Fibroblast of villous mesenchyme (primary cell): ENCODE measurements around the gene S100A2. TPM values are rescaled to one million over a fixed set of nuclear protein-coding genes. Genes with fewer than 3 reads are reported as not detected.

Source experiments
- DNase-seq: peaks from one replicate; pipeline ENCODE4 v3.0.0-alpha.2; 2010; ENCODE audit warnings: low read depth
- H3K4me3 ChIP-seq: 2 replicates; pipeline ENCODE4 v1.5.1; 2011; ENCODE audit warnings: low read depth, mild to moderate bottlenecking, low read length
- total RNA-seq: library from RNA; depleted of rRNA; stranded (reverse); fragments of >200 nt; gene quantifications from 2 replicates; pipeline ENCODE4 v1.2.3, GENCODE V29; 2012
- TF ChIP-seq, protein P1 (sequence below): IDR thresholded peaks from 2 replicates; pipeline ENCODE4 v1.5.1; 2012; ENCODE audit warnings: low read depth, mild to moderate bottlenecking, low read length; ENCODE audit not compliant: insufficient read depth

Gene S100A2
- total RNA-seq, 1 donor = 2.2 TPM

DNA sequence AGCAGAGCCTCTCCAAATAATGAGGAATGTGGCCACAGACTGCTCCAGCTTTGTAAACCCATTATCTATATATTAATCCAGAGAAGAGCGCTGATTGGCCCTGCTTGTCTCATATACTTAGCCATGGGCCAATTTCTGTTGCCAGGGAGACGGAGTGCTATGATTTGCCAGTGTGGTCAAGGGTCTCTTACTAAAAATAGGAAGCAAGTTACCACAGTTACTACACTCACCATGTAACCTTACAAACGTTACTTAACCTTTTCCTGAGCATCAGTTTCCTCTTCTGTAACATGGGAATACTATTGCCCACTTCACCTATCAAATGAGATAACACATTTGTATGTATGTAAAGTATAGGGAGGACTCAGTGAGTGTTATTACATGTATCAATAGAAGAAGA lies 7.7 kb upstream of the S100A2 start:
- TF ChIP-seq, protein P1, sequence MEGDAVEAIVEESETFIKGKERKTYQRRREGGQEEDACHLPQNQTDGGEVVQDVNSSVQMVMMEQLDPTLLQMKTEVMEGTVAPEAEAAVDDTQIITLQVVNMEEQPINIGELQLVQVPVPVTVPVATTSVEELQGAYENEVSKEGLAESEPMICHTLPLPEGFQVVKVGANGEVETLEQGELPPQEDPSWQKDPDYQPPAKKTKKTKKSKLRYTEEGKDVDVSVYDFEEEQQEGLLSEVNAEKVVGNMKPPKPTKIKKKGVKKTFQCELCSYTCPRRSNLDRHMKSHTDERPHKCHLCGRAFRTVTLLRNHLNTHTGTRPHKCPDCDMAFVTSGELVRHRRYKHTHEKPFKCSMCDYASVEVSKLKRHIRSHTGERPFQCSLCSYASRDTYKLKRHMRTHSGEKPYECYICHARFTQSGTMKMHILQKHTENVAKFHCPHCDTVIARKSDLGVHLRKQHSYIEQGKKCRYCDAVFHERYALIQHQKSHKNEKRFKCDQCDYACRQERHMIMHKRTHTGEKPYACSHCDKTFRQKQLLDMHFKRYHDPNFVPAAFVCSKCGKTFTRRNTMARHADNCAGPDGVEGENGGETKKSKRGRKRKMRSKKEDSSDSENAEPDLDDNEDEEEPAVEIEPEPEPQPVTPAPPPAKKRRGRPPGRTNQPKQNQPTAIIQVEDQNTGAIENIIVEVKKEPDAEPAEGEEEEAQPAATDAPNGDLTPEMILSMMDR = no peak
- H3K4me3 ChIP-seq = no peak overlapping the region
- no peak for DNase-seq

DNA sequence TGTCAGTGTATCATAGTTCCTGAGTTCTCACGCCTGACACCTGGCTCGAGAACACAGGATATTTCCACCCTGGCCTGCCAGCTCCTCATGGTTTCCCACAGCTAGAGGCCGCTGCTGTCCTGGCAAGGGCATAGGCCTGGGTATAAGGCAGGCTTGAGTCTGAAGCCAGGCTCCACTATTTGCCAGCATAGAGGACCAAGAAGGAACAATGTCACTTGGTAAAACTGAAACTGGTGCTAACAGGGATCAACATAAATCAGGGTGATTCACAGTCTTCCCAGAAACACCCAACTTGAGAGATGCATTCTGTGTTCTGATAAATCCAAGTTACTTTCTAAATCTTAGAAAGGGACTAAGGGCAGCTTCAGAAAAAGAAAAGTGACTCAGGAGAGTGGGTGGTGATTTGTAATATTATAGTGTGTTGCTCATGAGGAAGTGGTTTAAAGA lies 6.9 kb upstream of the S100A2 start:
- TF ChIP-seq, protein P1 = peak; percentile 91
- peak; percentile 83 for DNase-seq
- H3K4me3 ChIP-seq = no peak overlapping the region

DNA sequence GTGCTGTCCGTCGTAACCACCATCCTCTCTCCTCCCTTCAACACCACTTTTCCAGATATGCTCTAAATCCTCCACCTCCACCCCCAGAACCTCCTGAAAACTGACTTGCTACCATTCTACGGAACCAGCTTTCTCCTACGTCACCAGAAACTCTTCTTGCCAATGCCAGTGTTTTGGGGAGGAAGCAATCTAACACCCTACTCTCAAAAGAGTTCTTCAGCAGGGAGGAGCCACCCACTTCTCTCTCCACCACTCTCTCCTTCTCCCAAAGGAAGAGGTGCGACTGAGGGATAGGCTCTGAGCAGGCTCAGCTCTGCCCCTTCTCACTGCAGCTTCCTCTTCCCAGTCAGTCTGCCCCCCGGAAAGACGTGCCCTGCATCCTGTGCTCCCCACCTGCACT lies 6.1 kb upstream of the S100A2 start:
- TF ChIP-seq, protein P1 = no peak
- H3K4me3 ChIP-seq = no peak overlapping the region
- no peak for DNase-seq

DNA sequence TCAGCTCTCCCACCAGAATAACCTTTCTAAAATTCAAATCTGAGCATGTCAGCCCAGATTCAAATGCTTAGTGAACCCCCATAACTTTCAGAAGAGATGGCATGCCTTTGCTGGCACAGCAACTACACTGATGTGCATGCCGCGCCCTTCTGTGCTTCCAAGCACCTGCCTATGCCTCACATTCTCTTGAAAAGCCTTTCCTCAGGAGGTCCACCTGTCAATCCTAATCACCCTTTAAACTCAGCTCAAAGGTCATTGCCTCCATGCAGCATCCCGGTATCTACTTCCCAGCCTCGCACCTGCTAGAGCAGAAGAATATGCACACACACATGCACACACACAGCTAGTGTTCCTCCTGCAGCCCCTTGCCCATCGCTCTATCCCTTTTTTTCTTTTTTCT lies 5.2 kb upstream of the S100A2 start:
- no peak overlapping the region for H3K4me3 ChIP-seq
- DNase-seq = no peak
- TF ChIP-seq, protein P1 = no peak

DNA sequence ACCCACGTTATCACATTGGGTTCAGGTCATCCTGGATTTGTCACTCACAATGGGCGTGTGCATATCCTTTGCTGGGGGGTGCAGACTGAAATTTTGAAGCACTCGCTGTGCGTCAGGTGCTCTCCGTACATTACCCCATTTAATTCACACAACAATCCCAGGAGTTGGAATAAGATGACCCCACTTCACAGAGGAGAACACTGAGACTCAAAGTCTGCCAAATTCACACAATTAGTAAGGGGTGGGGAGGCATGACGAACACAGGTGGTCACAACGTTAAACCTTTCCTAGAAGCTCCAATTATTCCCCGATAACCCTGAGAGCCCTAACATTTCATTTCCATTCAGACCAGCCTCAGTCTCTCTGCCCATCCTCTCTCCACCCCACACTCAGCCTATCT lies 3.8 kb upstream of the S100A2 start:
- no peak overlapping the region for H3K4me3 ChIP-seq
- TF ChIP-seq, protein P1 = no peak
- DNase-seq = no peak

DNA sequence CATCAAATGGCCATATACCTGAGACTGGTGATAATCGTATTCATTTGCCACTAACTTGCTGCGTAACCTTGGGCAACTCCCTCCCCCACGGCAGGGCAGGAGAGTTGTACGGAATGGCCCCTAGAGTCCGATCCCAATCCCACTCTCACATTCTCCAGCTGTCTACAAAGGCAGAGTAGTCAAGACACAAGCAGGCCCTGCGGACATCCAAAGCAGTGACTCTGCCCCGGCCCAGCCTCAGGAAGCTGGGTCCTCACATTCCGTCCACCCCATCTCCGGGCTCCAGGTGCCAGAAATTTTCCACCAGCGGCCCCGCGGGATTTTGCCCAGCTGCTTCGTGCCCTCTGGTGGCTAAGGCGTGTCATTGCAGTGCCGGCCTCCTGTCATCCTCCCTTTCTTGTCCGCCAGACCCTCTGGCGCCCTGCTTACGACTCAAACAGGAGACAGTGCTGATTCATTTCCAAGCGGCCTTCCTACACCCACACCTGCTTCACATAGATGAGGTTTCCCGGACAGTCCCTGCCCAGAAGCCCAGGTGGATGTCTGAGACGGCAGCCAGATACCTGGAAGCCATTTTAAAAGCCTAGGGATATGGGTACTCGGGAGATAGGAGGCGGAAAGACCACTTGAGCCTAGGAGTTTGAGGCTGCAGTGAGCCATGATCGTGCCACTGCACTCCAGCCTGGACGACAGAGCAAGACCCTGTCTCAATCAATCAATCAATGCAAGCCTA lies 2.9 kb upstream of the S100A2 start:
- DNase-seq = peak; percentile 91
- H3K4me3 ChIP-seq = no peak overlapping the region

More for the DNA sequence above, 2.9 kb upstream of the S100A2 start:
- TF ChIP-seq, protein P1 = peak; percentile 98
